ENCODE results near the gene AMER1.

The AMER1 gene

GRCh38 chrX:64192040-64192439 is 13.5 kb downstream of the AMER1 start:
- H3K4me3 ChIP-seq (ENCODE audit: low read depth, low read length) = no peak overlapping the region
- no peak for DNase-seq (ENCODE audit: low read depth)
- TF ChIP-seq CTCF (IDR thresholded peaks at IDR 0.05; ENCODE audit: insufficient read depth, low read depth, low read length, missing control alignments) = no peak

GRCh38 chrX:64191281-64192010 is 14.1 kb downstream of the AMER1 start:
- TF ChIP-seq CTCF (IDR thresholded peaks at IDR 0.05; ENCODE audit: insufficient read depth, low read depth, low read length, missing control alignments) = no peak
- no peak for DNase-seq (ENCODE audit: low read depth)
- no peak overlapping the region for H3K4me3 ChIP-seq (ENCODE audit: low read depth, low read length)

- no peak for DNase-seq (ENCODE audit: low read depth)
- H3K4me3 ChIP-seq (ENCODE audit: low read depth, low read length) = no peak overlapping the region
- no peak for TF ChIP-seq CTCF (IDR thresholded peaks at IDR 0.05; ENCODE audit: insufficient read depth, low read depth, low read length, missing control alignments)
Observed at GRCh38 chrX:64190136-64190740, 15.3 kb downstream of the AMER1 start.

GRCh38 chrX:64188901-64189300 is 16.6 kb downstream of the AMER1 start:
- no peak overlapping the region for H3K4me3 ChIP-seq (ENCODE audit: low read depth, low read length)

GRCh38 chrX:64187762-64188150 is 17.8 kb downstream of the AMER1 start:
- no peak for DNase-seq (ENCODE audit: low read depth)
- no peak for TF ChIP-seq CTCF (IDR thresholded peaks at IDR 0.05; ENCODE audit: insufficient read depth, low read depth, low read length, missing control alignments)

More at GRCh38 chrX:64188901-64189300, 16.6 kb downstream of the AMER1 start:
- TF ChIP-seq CTCF (IDR thresholded peaks at IDR 0.05; ENCODE audit: insufficient read depth, low read depth, low read length, missing control alignments) = no peak
- no peak for DNase-seq (ENCODE audit: low read depth)

GRCh38 chrX:64186974-64187761 is 18.3 kb downstream of the AMER1 start:
- no peak for TF ChIP-seq CTCF (IDR thresholded peaks at IDR 0.05; ENCODE audit: insufficient read depth, low read depth, low read length, missing control alignments)

More at GRCh38 chrX:64187762-64188150, 17.8 kb downstream of the AMER1 start:
- H3K4me3 ChIP-seq (ENCODE audit: low read depth, low read length) = no peak overlapping the region

More at GRCh38 chrX:64186974-64187761, 18.3 kb downstream of the AMER1 start:
- H3K4me3 ChIP-seq (ENCODE audit: low read depth, low read length) = no peak overlapping the region
- no peak for DNase-seq (ENCODE audit: low read depth)

Measured in GM12865 (cell line).